HEK293T (cell line): Measurements from ENCODE around the gene SLC36A4.
"Not testable (repeated sequence)": the region's sequence is repeated elsewhere in the genome, so short reads cannot be mapped to it uniquely, and the experiment has no call there.

Experiments
- CTCF ChIA-PET: fragments of 350-600 bp; formaldehyde crosslinking; extraction: SDS; loops from one replicate; lab custom pipeline; 2021; ENCODE audit warnings: antibody characterized with exemption, inconsistent platforms; lab: Yijun Ruan, JAX
- POLR2A ChIA-PET: fragments of 350-600 bp; formaldehyde crosslinking; extraction: SDS; loops from one replicate; lab custom pipeline; 2020; ENCODE audit warnings: antibody characterized with exemption, inconsistent platforms; lab: Yijun Ruan, JAX
- DNase-seq: peaks from one replicate; pipeline ENCODE4 v3.0.0; 2012; ENCODE audit warnings: mixed read lengths; ENCODE audit errors: extremely low spot score
- ARNT ChIP-seq: fragments of 450-650 bp; IDR thresholded peaks from 2 replicates; pipeline ENCODE4 v1.6.1; 2017; ENCODE audit warnings: mild to moderate bottlenecking
- BHLHE40 ChIP-seq: fragments of 450-650 bp; IDR thresholded peaks from 2 replicates; pipeline ENCODE4 v1.6.1; 2016; ENCODE audit warnings: mild to moderate bottlenecking, moderate library complexity, borderline replicate concordance
- CTBP1 ChIP-seq: fragments of 450-650 bp; IDR thresholded peaks from 2 replicates; pipeline ENCODE4 v1.6.1; 2016; ENCODE audit warnings: borderline replicate concordance
- ELF4 ChIP-seq: fragments of 450-650 bp; IDR thresholded peaks from 2 replicates; pipeline ENCODE4 v1.6.1; 2017; ENCODE audit warnings: antibody characterized with exemption
- FOXA1 ChIP-seq: fragments of 450-650 bp; IDR thresholded peaks from 2 replicates; pipeline ENCODE4 v1.6.1; 2016; ENCODE audit warnings: mild to moderate bottlenecking
- FOXK2 ChIP-seq: fragments of 450-650 bp; IDR thresholded peaks from 2 replicates; pipeline ENCODE4 v1.6.1; 2016; ENCODE audit warnings: mild to moderate bottlenecking
- FOXM1 ChIP-seq: fragments of 450-650 bp; IDR thresholded peaks from 2 replicates; pipeline ENCODE4 v1.6.1; 2017; ENCODE audit warnings: mild to moderate bottlenecking, borderline replicate concordance
- HDGF ChIP-seq: fragments of 450-650 bp; IDR thresholded peaks from 2 replicates; pipeline ENCODE4 v1.6.1; 2017; ENCODE audit warnings: antibody characterized with exemption, borderline replicate concordance
- L3MBTL2 ChIP-seq: fragments of 450-650 bp; conservative IDR thresholded peaks from 2 replicates; pipeline ENCODE4 v1.6.1; 2016; ENCODE audit warnings: mild to moderate bottlenecking
- LEF1 ChIP-seq: fragments of 450-650 bp; IDR thresholded peaks from 2 replicates; pipeline ENCODE4 v1.6.1; 2017; ENCODE audit warnings: mild to moderate bottlenecking, borderline replicate concordance
- NFRKB ChIP-seq: fragments of 450-650 bp; IDR thresholded peaks from 2 replicates; pipeline ENCODE4 v1.6.1; 2016; ENCODE audit warnings: mild to moderate bottlenecking, moderate library complexity
- PKNOX1 ChIP-seq: fragments of 450-650 bp; IDR thresholded peaks from 2 replicates; pipeline ENCODE4 v1.6.1; 2016
- SP1 ChIP-seq: fragments of 450-650 bp; IDR thresholded peaks from 2 replicates; pipeline ENCODE4 v1.6.1; 2017
- SUZ12 ChIP-seq: fragments of 450-650 bp; IDR thresholded peaks from 2 replicates; pipeline ENCODE4 v1.6.1; 2016; ENCODE audit warnings: mild to moderate bottlenecking
- TARDBP ChIP-seq: fragments of 450-650 bp; IDR thresholded peaks from 2 replicates; pipeline ENCODE4 v1.6.1; 2016
- ZNF384 ChIP-seq: fragments of 450-650 bp; IDR thresholded peaks from 2 replicates; pipeline ENCODE4 v1.6.1; 2016

The SLC36A4 gene

GRCh38 chr11:93122535-93123235 lies 75.1 kb downstream of the SLC36A4 start:
- TF ChIP-seq FOXA1 (no peak), SUZ12 (no peak), ARNT (no peak), TARDBP (no peak), FOXM1 (no peak), HDGF (no peak), L3MBTL2 (no peak), CTBP1 (no peak), PKNOX1 (no peak), FOXK2 (no peak)
- ChIA-PET CTCF (no interaction called here), POLR2A (no interaction called here)
- no peak for DNase-seq

- TF ChIP-seq ARNT, result no peak
- TF ChIP-seq ELF4, result no peak
- TF ChIP-seq ZNF384, result no peak
- ChIA-PET CTCF (no interaction called here), POLR2A (no interaction called here)
- no peak for DNase-seq
These were observed 79.5 kb downstream of the SLC36A4 start for GRCh38 chr11:93118276-93118675.

- POLR2A ChIA-PET, result no interaction called here
These were observed 80.2 kb downstream of the SLC36A4 start for GRCh38 chr11:93117565-93117964.

GRCh38 chr11:93116641-93117441 lies 81.0 kb downstream of the SLC36A4 start:
- ChIA-PET CTCF (no interaction called here), POLR2A (no interaction called here)
- DNase-seq, result no peak
- TF ChIP-seq FOXM1, result no peak
- TF ChIP-seq FOXA1, result no peak
- TF ChIP-seq LEF1, result no peak
- TF ChIP-seq FOXK2, result no peak
- TF ChIP-seq PKNOX1, result no peak

More at GRCh38 chr11:93117565-93117964, 80.2 kb downstream of the SLC36A4 start:
- TF ChIP-seq FOXK2 (no peak), FOXA1 (no peak), LEF1 (no peak), PKNOX1 (no peak), NFRKB (no peak), ZNF384 (no peak), ELF4 (no peak), SP1 (no peak), CTBP1 (no peak), BHLHE40 (no peak), HDGF (no peak), L3MBTL2 (no peak), SUZ12 (no peak), TARDBP (no peak), ARNT (no peak)
- CTCF ChIA-PET, result no interaction called here
- DNase-seq, result no peak

- ChIA-PET POLR2A (no interaction called here), CTCF (no interaction called here)
- TF ChIP-seq TARDBP (no peak), CTBP1 (no peak), HDGF (no peak), FOXM1 (no peak), ELF4 (no peak), PKNOX1 (no peak), BHLHE40 (no peak), ARNT (no peak), L3MBTL2 (no peak), SUZ12 (no peak), FOXA1 (no peak), LEF1 (no peak), FOXK2 (no peak), ZNF384 (no peak)
- no peak for DNase-seq
These were observed 83.5 kb downstream of the SLC36A4 start for GRCh38 chr11:93114304-93114703.

- no peak for DNase-seq
- TF ChIP-seq FOXK2 (no peak), SUZ12 (no peak), NFRKB (no peak), FOXA1 (no peak), SP1 (no peak), TARDBP (no peak), ELF4 (no peak), BHLHE40 (no peak), ZNF384 (no peak), CTBP1 (no peak)
- POLR2A ChIA-PET, result no interaction called here
- CTCF ChIA-PET, result interaction anchor here (0.6 kb wide), 1 partner anchor 583 kb away, joined by 3 read pairs; no protein-coding TSS in a partner anchor
These were observed 84.0 kb downstream of the SLC36A4 start for GRCh38 chr11:93113824-93114223.

- DNase-seq, POLR2A ChIA-PET, CTCF ChIA-PET: not testable (repeated sequence)
These were observed 86.6 kb downstream of the SLC36A4 start for GRCh38 chr11:93111147-93111546.
